Measurements from ENCODE around the gene GPR152.
"Not testable (repeated sequence)": the region's sequence is repeated elsewhere in the genome, so short reads cannot be mapped to it uniquely, and the experiment has no call there.

GPR152 gene

GRCh38 chr11:67435031-67435726 is 17.4 kb downstream of the GPR152 start:
- in situ Hi-C loops (cut with MboI; ENCODE audit: low sequenced_read_pairs) = no loop called here
- no peak overlapping the region for H3K4me3 ChIP-seq
- DNase-seq (ENCODE audit: low spot score in 2 of 2) = no peak
- H3K36me3 ChIP-seq (replicated peaks) = peaks cover 68% of the 10 kb centered on the region
- no peaks in the 10 kb centered on the region for H3K4me1 ChIP-seq
- H3K27me3 ChIP-seq (ENCODE audit: low read depth) = no peaks in the 10 kb centered on the region
- H3K9me3 ChIP-seq = no peaks in the 10 kb centered on the region

GRCh38 chr11:67434395-67434881 is 18.1 kb downstream of the GPR152 start:
- Histone ChIP-seq H3K9me3 (no peaks in the 10 kb centered on the region), H3K4me1 (peaks cover under 1% of the 10 kb centered on the region), H3K27me3 (ENCODE audit: low read depth) (no peaks in the 10 kb centered on the region), H3K36me3 (replicated peaks) (peaks cover 64% of the 10 kb centered on the region), H3K4me3 (no peak overlapping the region)
- DNase-seq (ENCODE audit: low spot score in 2 of 2) = no peak
- in situ Hi-C loops (cut with MboI; ENCODE audit: low sequenced_read_pairs) = no loop called here

- DNase-seq (ENCODE audit: low spot score in 2 of 2) = no peak
- no peak overlapping the region for H3K4me3 ChIP-seq
- H3K27me3 ChIP-seq (ENCODE audit: low read depth) = no peaks in the 10 kb centered on the region
- peaks cover 66% of the 10 kb centered on the region for H3K36me3 ChIP-seq (replicated peaks)
- peaks cover 5% of the 10 kb centered on the region for H3K4me1 ChIP-seq
- in situ Hi-C loops (cut with MboI; ENCODE audit: low sequenced_read_pairs) = no loop called here
- no peaks in the 10 kb centered on the region for H3K9me3 ChIP-seq
These were observed 18.8 kb downstream of the GPR152 start for GRCh38 chr11:67433536-67434394.

- H3K4me1 ChIP-seq = peaks cover 6% of the 10 kb centered on the region
- DNase-seq (ENCODE audit: low spot score in 2 of 2) = no peak
- H3K4me3 ChIP-seq = no peak overlapping the region
- in situ Hi-C loops (cut with MboI; ENCODE audit: low sequenced_read_pairs) = no loop called here
- no peaks in the 10 kb centered on the region for H3K27me3 ChIP-seq (ENCODE audit: low read depth)
- peaks cover 63% of the 10 kb centered on the region for H3K36me3 ChIP-seq (replicated peaks)
- no peaks in the 10 kb centered on the region for H3K9me3 ChIP-seq
These were observed 19.7 kb downstream of the GPR152 start for GRCh38 chr11:67432655-67433349.

GRCh38 chr11:67431346-67432249 is 20.9 kb downstream of the GPR152 start:
- in situ Hi-C loops (cut with MboI; ENCODE audit: low sequenced_read_pairs) = no loop called here
- no peaks in the 10 kb centered on the region for H3K27me3 ChIP-seq (ENCODE audit: low read depth)
- DNase-seq (ENCODE audit: low spot score in 2 of 2) = no peak
- no peak overlapping the region for H3K4me3 ChIP-seq
- peaks cover 11% of the 10 kb centered on the region for H3K4me1 ChIP-seq
- H3K9me3 ChIP-seq = no peaks in the 10 kb centered on the region
- H3K36me3 ChIP-seq (replicated peaks) = peaks cover 55% of the 10 kb centered on the region

GRCh38 chr11:67429722-67430121 is 22.8 kb downstream of the GPR152 start:
- in situ Hi-C loops (cut with MboI; ENCODE audit: low sequenced_read_pairs) = no loop called here
- DNase-seq (ENCODE audit: low spot score in 2 of 2) = no peak
- peak overlapping the region; percentile 87 for H3K4me3 ChIP-seq
- H3K36me3 ChIP-seq (replicated peaks) = peaks cover 36% of the 10 kb centered on the region
- peaks cover 11% of the 10 kb centered on the region for H3K4me1 ChIP-seq
- H3K27me3 ChIP-seq (ENCODE audit: low read depth) = no peaks in the 10 kb centered on the region
- no peaks in the 10 kb centered on the region for H3K9me3 ChIP-seq

- peak overlapping the region; percentile 87 for H3K4me3 ChIP-seq
- no peak for DNase-seq (ENCODE audit: low spot score in 2 of 2)
- peaks cover 11% of the 10 kb centered on the region for H3K4me1 ChIP-seq
- peaks cover 31% of the 10 kb centered on the region for H3K36me3 ChIP-seq (replicated peaks)
- H3K9me3 ChIP-seq = no peaks in the 10 kb centered on the region
- in situ Hi-C loops (cut with MboI; ENCODE audit: low sequenced_read_pairs) = no loop called here
- H3K27me3 ChIP-seq (ENCODE audit: low read depth) = no peaks in the 10 kb centered on the region
These were observed 23.4 kb downstream of the GPR152 start for GRCh38 chr11:67429038-67429668.

- no peaks in the 10 kb centered on the region for H3K27me3 ChIP-seq (ENCODE audit: low read depth)
- H3K9me3 ChIP-seq = no peaks in the 10 kb centered on the region
- H3K4me3 ChIP-seq = peak within 1 kb of the TSS; percentile 87
- peaks cover 11% of the 10 kb centered on the region for H3K4me1 ChIP-seq
- DNase-seq (ENCODE audit: low spot score in 2 of 2) = peak; percentile 95 to 99
- in situ Hi-C loops (cut with MboI; ENCODE audit: low sequenced_read_pairs) = no loop called here
- H3K36me3 ChIP-seq (replicated peaks) = peaks cover 24% of the 10 kb centered on the region
These were observed 24.2 kb downstream of the GPR152 start, which contains the start of gene RPS6KB2 for GRCh38 chr11:67428052-67429001. Gene RPS6KB2 (plus strand): TSS chr11:67428494. CDS start chr11:67428546, 52 bp downstream.

GRCh38 chr11:67427364-67427859 is 25.1 kb downstream of the GPR152 start:
- in situ Hi-C loops (cut with MboI; ENCODE audit: low sequenced_read_pairs); H3K27me3 ChIP-seq (ENCODE audit: low read depth); DNase-seq (ENCODE audit: low spot score in 2 of 2); H3K9me3 ChIP-seq: not testable (repeated sequence)
- Histone ChIP-seq H3K4me1 (peaks cover 11% of the 10 kb centered on the region), H3K4me3 (peak overlapping the region; percentile 87), H3K36me3 (replicated peaks) (peaks cover 17% of the 10 kb centered on the region)

- Histone ChIP-seq H3K4me3 (no peak overlapping the region), H3K4me1 (peaks cover 13% of the 10 kb centered on the region), H3K36me3 (replicated peaks) (no peaks in the 10 kb centered on the region), H3K27me3 (ENCODE audit: low read depth) (no peaks in the 10 kb centered on the region), H3K9me3 (no peaks in the 10 kb centered on the region)
- DNase-seq (ENCODE audit: low spot score in 2 of 2) = no peak
- in situ Hi-C loops (cut with MboI; ENCODE audit: low sequenced_read_pairs) = no loop called here
These were observed 28.5 kb downstream of the GPR152 start for GRCh38 chr11:67423891-67424613.

GRCh38 chr11:67423466-67423865 is 29.1 kb downstream of the GPR152 start:
- Histone ChIP-seq H3K4me3 (no peak overlapping the region), H3K9me3 (no peaks in the 10 kb centered on the region), H3K27me3 (ENCODE audit: low read depth) (no peaks in the 10 kb centered on the region), H3K36me3 (replicated peaks) (no peaks in the 10 kb centered on the region), H3K4me1 (peaks cover 13% of the 10 kb centered on the region)
- no peak for DNase-seq (ENCODE audit: low spot score in 2 of 2)
- in situ Hi-C loops (cut with MboI; ENCODE audit: low sequenced_read_pairs) = no loop called here

All from HAP-1 (cell line).